GM12878 (cell line): ENCODE results near the gene CEP78.

Experiments used
- CBX5 ChIP-seq: sonication (generic); IDR thresholded peaks from 2 replicates; pipeline ENCODE4 v1.6.1; 2016; ENCODE audit warnings: low read depth, moderate library complexity, mild to moderate bottlenecking, inconsistent platforms
- GABPA ChIP-seq: IDR thresholded peaks from 2 replicates; pipeline ENCODE4 v1.6.1; 2014; ENCODE audit warnings: antibody characterized with exemption, low read depth, mild to moderate bottlenecking, inconsistent platforms
- HCFC1 ChIP-seq: fragments of 150-350 bp; IDR thresholded peaks from 2 replicates; pipeline ENCODE4 v1.6.1; 2014; ENCODE audit warnings: low read length
- MEF2B ChIP-seq: fragments of 450-650 bp; IDR thresholded peaks from 2 replicates; pipeline ENCODE4 v1.6.1; 2018; ENCODE audit warnings: mild to moderate bottlenecking, moderate library complexity; ENCODE audit not compliant: partially characterized antibody, poor library complexity, severe bottlenecking
- SUZ12 ChIP-seq: fragments of 200-600 bp; sonication (generic); IDR thresholded peaks from one replicate; pipeline ENCODE4 v1.6.1; 2018; ENCODE audit warnings: antibody characterized with exemption, mild to moderate bottlenecking; ENCODE audit not compliant: unreplicated experiment

DNA sequence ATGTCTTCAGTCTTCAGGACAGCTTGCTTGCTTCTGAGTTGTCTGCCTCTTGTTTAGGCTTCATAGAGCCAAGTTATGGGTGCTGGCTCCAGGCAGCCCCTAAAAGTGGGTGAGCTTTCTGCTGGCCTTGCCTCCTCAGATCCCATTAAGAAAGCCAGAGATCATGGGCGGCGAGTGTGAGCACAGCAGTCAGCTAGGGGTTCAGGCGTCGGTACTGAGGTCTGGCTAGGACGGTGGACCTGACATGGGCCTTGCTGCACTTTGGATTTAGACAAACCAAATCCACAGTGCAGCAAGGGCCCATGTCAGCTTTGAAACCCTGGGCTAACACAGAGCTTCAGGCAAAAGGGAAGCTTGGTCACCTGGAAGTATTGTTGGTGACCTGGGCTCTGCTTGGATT, 78.7 kb downstream of the CEP78 start:
- TF ChIP-seq MEF2B = no peak
- no peak for TF ChIP-seq HCFC1
- TF ChIP-seq SUZ12 = no peak
- TF ChIP-seq GABPA = no peak
- no peak for TF ChIP-seq CBX5
